HepG2 (cell line): ENCODE results near the gene MYLK3. TPM values are rescaled to one million over a fixed set of nuclear protein-coding genes. Genes with fewer than 3 reads are reported as not detected.
A peak's percentile ranks its signal among the peaks of the same experiment; 100 is the strongest.

Experiments
- ATM ChIP-seq: fragments of 450-650 bp; IDR thresholded peaks from 2 replicates; pipeline ENCODE4 v1.7.1; 2017; ENCODE audit warnings: mild to moderate bottlenecking, borderline replicate concordance
- CEBPB ChIP-seq: IDR thresholded peaks from 2 replicates; pipeline ENCODE4 v1.6.1; 2011; ENCODE audit warnings: low read depth, low read length, improper control_type of control experiment, borderline replicate concordance
- PCBP1 ChIP-seq: fragments of 200-400 bp; formaldehyde crosslinking; IDR thresholded peaks from 2 replicates; pipeline ENCODE4 v1.6.1; 2017; ENCODE audit warnings: mild to moderate bottlenecking, low read depth, low read length, borderline replicate concordance
- SMAD9 ChIP-seq: sonication (generic); formaldehyde crosslinking; IDR thresholded peaks from 2 replicates; pipeline ENCODE4 v1.5.1; 2020; ENCODE audit warnings: mild to moderate bottlenecking, missing genetic modification reagents
- SRF ChIP-seq: IDR thresholded peaks from 2 replicates; pipeline ENCODE4 v1.6.1; 2011; ENCODE audit warnings: mild to moderate bottlenecking, low read depth, low read length, moderate library complexity
- ZMYM2 ChIP-seq: sonication (generic); formaldehyde crosslinking; IDR thresholded peaks from 2 replicates; pipeline ENCODE4 v1.8.0; 2022; ENCODE audit warnings: mild to moderate bottlenecking, missing genetic modification reagents
- ZNF205 ChIP-seq: IDR thresholded peaks from 2 replicates; pipeline ENCODE4 v1.6.1; 2018; ENCODE audit warnings: missing biosample characterization, missing genetic modification reagents
- ZNF530 ChIP-seq: sonication (generic); formaldehyde crosslinking; IDR thresholded peaks from 2 replicates; pipeline ENCODE4 v1.5.0; 2020; ENCODE audit warnings: low read depth, mild to moderate bottlenecking, missing genetic modification reagents
- ZNF605 ChIP-seq: sonication (generic); formaldehyde crosslinking; IDR thresholded peaks from 2 replicates; pipeline ENCODE4 v1.8.0; 2022; ENCODE audit warnings: mild to moderate bottlenecking, missing genetic modification reagents
- polyA plus RNA-seq, 8 experiments: library from polyadenylated mRNA; depleted of rRNA in 3 of 8; stranded (reverse) in 7 of 8; unstranded in 1 of 8; fragments of >200 nt; fragmentation: Illumina TruSeq in 4 of 8; extraction: Trizol in 4 of 8; gene quantifications; 2 replicates each; pipeline versions ENCODE4 v1.2.1 to v1.2.3, GENCODE V29; 2011 to 2016; ENCODE audit warnings: low read depth in 4 of 8, missing spikeins in 1 of 8, mixed read lengths in 1 of 8; ENCODE audit not compliant: insufficient read depth in 1 of 8
- total RNA-seq, 5 experiments: library from RNA; depleted of rRNA; stranded (reverse); fragments of >200 nt; fragmentation: Illumina TruSeq; extraction: Trizol; gene quantifications; 2 replicates each; pipeline ENCODE4 v1.2.3, GENCODE V29; 2016; ENCODE audit warnings: low read depth in 1 of 5
- TF ChIP-seq, protein P1 (sequence below): sonication (generic); formaldehyde crosslinking; IDR thresholded peaks from 2 replicates; pipeline ENCODE4 v1.5.0; 2020; ENCODE audit warnings: missing genetic modification reagents
- TF ChIP-seq, protein P2 (sequence below): sonication (generic); formaldehyde crosslinking; IDR thresholded peaks from 2 replicates; pipeline ENCODE4 v1.4.0; 2020; ENCODE audit warnings: missing genetic modification reagents, borderline replicate concordance
- TF ChIP-seq, protein P3 (sequence below): sonication (generic); formaldehyde crosslinking; IDR thresholded peaks from 2 replicates; pipeline ENCODE4 v1.5.1; 2020; ENCODE audit warnings: mild to moderate bottlenecking, moderate library complexity, missing genetic modification reagents
- TF ChIP-seq, protein P4 (sequence below): sonication (generic); formaldehyde crosslinking; IDR thresholded peaks from one replicate; pipeline ENCODE4 v1.5.1; 2020; ENCODE audit warnings: mild to moderate bottlenecking, missing genetic modification reagents; ENCODE audit errors: not compliant biosample characterization

The MYLK3 gene
- total and polyA plus RNA-seq, 2 of the 13 experiments (the other 11 are each of a cell fraction or from before 2014, with no cell fraction given), result 0.04 to 0.18 TPM

DNA sequence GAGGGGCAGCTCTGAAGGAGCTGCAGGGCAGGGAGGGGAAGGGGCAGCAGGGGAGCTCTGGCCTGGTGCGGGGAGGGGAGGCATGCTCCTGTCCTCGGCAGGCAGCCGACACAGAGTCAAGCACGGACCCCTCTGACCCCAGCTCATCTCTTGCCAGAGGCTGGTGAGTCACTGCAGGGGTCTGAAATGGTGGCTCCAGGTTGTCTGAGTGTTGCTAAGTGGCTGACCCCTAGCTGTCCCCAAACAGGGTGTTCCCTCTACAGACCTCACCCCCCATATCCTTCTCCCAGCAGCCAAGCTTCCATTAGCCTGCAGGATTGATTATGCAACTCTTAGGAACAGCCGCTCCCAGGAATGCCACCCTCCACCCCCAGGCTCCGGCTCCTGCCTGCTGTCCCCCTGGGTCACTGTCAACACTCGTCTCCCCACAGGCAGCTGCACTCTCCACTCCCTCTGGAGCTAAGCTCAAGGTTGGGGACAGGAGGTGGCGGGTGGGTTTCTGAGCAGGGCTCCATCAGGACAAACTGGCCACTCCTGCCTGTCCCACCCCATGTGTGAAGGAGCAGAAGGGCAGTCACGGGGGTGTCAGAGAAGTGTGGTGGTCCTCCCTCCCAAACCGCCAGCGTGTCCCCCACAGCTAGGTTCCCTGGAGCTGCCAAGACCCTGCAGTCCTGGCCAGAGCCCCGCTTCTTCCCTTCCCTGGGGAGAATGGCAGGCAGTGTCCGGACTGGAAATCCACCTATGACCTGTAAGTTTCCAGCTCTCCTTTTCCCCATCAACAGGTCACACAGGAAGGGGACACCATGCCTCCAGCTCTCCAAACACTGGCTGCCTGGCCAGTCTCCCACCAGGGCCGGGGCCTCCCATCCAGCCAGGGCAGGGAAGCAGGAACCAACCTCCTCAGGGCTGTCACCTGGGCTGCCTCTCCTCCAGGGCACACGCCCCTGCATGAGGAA, 1.0 kb downstream of the MYLK3 start (continued):
- no peak for TF ChIP-seq ATM
- TF ChIP-seq SRF, result no peak
- TF ChIP-seq CEBPB, result peak; percentile 92
- no peak for TF ChIP-seq PCBP1
- no peak for TF ChIP-seq SMAD9
- TF ChIP-seq, protein P1, sequence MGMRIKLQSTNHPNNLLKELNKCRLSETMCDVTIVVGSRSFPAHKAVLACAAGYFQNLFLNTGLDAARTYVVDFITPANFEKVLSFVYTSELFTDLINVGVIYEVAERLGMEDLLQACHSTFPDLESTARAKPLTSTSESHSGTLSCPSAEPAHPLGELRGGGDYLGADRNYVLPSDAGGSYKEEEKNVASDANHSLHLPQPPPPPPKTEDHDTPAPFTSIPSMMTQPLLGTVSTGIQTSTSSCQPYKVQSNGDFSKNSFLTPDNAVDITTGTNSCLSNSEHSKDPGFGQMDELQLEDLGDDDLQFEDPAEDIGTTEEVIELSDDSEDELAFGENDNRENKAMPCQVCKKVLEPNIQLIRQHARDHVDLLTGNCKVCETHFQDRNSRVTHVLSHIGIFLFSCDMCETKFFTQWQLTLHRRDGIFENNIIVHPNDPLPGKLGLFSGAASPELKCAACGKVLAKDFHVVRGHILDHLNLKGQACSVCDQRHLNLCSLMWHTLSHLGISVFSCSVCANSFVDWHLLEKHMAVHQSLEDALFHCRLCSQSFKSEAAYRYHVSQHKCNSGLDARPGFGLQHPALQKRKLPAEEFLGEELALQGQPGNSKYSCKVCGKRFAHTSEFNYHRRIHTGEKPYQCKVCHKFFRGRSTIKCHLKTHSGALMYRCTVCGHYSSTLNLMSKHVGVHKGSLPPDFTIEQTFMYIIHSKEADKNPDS (CRISPR knock-in tag), result no peak
- no peak; the same call in 1 of the 2 replicates for TF ChIP-seq ZNF605 (CRISPR knock-in tag)
- 0 out of 2 replicates have a peak, but pooled peaks have one; percentile 26 for TF ChIP-seq ZMYM2
- no peak for TF ChIP-seq ZNF205 (CRISPR knock-in tag)
- TF ChIP-seq ZNF530, result no peak
- TF ChIP-seq, protein P2, sequence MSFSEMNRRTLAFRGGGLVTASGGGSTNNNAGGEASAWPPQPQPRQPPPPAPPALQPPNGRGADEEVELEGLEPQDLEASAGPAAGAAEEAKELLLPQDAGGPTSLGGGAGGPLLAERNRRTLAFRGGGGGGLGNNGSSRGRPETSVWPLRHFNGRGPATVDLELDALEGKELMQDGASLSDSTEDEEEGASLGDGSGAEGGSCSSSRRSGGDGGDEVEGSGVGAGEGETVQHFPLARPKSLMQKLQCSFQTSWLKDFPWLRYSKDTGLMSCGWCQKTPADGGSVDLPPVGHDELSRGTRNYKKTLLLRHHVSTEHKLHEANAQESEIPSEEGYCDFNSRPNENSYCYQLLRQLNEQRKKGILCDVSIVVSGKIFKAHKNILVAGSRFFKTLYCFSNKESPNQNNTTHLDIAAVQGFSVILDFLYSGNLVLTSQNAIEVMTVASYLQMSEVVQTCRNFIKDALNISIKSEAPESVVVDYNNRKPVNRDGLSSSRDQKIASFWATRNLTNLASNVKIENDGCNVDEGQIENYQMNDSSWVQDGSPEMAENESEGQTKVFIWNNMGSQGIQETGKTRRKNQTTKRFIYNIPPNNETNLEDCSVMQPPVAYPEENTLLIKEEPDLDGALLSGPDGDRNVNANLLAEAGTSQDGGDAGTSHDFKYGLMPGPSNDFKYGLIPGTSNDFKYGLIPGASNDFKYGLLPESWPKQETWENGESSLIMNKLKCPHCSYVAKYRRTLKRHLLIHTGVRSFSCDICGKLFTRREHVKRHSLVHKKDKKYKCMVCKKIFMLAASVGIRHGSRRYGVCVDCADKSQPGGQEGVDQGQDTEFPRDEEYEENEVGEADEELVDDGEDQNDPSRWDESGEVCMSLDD (CRISPR knock-in tag), result no peak
- TF ChIP-seq, protein P3, sequence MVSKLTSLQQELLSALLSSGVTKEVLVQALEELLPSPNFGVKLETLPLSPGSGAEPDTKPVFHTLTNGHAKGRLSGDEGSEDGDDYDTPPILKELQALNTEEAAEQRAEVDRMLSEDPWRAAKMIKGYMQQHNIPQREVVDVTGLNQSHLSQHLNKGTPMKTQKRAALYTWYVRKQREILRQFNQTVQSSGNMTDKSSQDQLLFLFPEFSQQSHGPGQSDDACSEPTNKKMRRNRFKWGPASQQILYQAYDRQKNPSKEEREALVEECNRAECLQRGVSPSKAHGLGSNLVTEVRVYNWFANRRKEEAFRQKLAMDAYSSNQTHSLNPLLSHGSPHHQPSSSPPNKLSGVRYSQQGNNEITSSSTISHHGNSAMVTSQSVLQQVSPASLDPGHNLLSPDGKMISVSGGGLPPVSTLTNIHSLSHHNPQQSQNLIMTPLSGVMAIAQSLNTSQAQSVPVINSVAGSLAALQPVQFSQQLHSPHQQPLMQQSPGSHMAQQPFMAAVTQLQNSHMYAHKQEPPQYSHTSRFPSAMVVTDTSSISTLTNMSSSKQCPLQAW (CRISPR knock-in tag), result 0 out of 2 replicates have a peak, but pooled peaks have one; percentile 44
- TF ChIP-seq, protein P4, sequence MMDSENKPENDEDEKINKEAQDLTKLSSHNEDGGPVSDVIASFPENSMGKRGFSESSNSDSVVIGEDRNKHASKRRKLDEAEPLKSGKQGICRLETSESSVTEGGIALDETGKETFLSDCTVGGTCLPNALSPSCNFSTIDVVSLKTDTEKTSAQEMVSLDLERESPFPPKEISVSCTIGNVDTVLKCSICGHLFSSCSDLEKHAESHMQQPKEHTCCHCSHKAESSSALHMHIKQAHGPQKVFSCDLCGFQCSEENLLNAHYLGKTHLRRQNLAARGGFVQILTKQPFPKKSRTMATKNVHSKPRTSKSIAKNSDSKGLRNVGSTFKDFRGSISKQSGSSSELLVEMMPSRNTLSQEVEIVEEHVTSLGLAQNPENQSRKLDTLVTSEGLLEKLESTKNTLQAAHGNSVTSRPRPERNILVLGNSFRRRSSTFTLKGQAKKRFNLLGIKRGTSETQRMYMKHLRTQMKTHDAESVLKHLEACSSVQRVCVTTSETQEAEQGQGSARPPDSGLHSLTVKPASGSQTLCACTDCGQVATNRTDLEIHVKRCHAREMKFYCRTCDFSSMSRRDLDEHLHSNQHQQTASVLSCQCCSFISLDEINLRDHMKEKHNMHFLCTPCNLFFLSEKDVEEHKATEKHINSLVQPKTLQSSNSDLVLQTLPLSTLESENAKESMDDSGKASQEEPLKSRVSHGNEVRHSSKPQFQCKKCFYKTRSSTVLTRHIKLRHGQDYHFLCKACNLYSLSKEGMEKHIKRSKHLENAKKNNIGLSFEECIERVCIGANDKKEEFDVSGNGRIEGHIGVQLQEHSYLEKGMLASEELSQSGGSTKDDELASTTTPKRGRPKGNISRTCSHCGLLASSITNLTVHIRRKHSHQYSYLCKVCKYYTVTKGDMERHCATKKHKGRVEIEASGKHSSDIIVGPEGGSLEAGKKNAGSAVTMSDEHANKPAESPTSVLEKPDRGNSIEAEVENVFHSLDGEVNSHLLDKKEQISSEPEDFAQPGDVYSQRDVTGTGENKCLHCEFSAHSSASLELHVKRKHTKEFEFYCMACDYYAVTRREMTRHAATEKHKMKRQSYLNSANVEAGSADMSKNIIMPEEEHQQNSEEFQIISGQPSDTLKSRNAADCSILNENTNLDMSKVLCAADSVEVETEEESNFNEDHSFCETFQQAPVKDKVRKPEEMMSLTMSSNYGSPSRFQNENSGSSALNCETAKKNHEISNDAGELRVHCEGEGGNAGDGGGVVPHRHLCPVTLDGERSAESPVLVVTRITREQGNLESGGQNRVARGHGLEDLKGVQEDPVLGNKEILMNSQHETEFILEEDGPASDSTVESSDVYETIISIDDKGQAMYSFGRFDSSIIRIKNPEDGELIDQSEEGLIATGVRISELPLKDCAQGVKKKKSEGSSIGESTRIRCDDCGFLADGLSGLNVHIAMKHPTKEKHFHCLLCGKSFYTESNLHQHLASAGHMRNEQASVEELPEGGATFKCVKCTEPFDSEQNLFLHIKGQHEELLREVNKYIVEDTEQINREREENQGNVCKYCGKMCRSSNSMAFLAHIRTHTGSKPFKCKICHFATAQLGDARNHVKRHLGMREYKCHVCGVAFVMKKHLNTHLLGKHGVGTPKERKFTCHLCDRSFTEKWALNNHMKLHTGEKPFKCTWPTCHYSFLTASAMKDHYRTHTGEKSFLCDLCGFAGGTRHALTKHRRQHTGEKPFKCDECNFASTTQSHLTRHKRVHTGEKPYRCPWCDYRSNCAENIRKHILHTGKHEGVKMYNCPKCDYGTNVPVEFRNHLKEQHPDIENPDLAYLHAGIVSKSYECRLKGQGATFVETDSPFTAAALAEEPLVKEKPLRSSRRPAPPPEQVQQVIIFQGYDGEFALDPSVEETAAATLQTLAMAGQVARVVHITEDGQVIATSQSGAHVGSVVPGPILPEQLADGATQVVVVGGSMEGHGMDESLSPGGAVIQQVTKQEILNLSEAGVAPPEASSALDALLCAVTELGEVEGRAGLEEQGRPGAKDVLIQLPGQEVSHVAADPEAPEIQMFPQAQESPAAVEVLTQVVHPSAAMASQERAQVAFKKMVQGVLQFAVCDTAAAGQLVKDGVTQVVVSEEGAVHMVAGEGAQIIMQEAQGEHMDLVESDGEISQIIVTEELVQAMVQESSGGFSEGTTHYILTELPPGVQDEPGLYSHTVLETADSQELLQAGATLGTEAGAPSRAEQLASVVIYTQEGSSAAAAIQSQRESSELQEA (CRISPR knock-in tag), result no peak
